ENCODE measurements around the gene ADAM19.

The ADAM19 gene

DNA sequence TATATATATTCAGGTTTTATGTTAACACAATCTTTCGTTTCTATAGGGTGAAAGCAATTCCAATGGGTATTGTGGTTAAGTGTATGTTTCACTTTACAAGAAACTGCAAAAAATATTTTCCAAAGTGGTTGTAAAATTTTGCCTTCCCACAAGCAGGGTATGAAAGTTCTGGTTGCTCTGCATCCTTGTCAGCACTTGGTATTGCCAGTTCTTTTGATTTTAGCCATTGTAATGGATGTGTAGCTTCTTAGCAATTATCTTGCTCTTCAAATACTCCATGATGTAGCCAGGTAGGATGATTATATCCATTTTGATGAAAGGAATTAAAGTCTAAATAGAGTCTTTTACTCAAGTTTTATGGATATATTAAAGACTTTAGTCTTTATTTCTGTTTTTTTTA is 9.1 kb upstream of the ADAM19 start:
- peaks cover 16% of the 10 kb centered on the region for H3K9me3 Mint-ChIP-seq
- no peak overlapping the region for H3K4me3 Mint-ChIP-seq
- H3K27me3 Mint-ChIP-seq (ENCODE audit: low read depth) = no peaks in the 10 kb centered on the region
- no peaks in the 10 kb centered on the region for H3K36me3 Mint-ChIP-seq (ENCODE audit: low read depth)
- peaks cover 33% of the 10 kb centered on the region for H3K4me1 Mint-ChIP-seq (ENCODE audit: low read depth)
- no peak overlapping the region for H3K27ac Mint-ChIP-seq
- no peak for DNase-seq (ENCODE audit: low spot score)

DNA sequence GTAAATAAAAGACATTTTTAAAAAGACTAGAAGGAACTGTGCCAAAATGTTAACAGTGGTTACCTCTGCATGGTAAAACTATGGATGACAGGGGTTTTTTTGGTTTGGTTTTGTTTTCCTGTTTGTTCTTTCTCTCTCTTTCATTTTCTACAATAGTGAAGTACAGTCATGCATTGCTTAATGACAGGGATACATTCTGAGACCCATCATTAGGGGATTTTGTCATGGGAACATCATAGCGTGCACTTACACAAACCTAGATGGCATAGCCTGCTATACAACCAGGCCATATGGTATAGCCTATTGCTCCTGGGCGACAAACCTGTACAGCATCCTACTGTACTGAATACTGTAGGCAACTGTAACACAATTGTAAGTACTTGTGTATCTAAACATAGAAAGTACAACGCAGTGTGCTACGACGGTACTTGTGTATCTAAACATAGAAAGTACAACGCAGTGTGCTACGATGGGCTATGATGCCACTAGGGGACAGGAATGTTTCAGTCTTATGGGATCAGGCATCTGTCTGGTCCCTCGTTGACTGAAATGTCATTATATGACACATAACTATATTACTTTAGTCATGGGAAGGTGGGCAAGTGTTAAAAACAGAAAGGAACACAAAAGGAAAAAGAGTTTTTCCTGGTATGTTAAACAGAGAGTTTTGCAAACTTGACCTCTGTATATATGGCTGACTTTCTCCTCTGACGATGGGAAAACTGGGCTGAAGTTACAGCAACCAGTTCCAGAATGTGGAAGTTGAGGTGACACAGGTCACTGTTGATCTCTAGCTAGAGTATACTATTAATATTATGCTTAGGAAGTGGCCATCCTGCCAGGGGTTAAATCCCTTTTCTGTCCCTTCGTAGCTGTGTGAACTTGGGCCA is 7.4 kb upstream of the ADAM19 start:
- Mint-ChIP-seq H3K27me3 (ENCODE audit: low read depth) (no peaks in the 10 kb centered on the region), H3K27ac (peak overlapping the region; percentile 71), H3K9me3 (peaks cover 15% of the 10 kb centered on the region), H3K4me1 (ENCODE audit: low read depth) (peaks cover 45% of the 10 kb centered on the region), H3K36me3 (ENCODE audit: low read depth) (no peaks in the 10 kb centered on the region), H3K4me3 (peak overlapping the region; percentile 41)
- no peak for DNase-seq (ENCODE audit: low spot score)

DNA sequence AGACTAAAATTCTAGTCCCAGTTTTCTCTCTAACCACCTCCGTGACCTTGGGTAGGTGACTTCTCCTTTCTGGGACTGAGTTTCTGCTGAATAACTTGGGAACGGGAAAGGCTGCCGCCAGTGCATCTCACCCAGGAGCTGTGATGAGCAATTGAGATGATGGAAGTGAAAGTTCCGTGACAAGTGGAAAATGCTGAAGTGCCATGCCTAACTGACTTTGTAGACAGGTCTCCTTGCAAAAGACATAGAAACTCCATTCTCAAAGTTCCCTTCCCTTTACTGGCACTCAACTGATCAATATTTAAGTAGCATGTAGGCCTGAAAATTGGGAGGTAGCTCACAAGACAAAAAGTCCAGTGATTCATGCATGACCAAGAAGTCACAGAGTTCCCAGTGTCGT is 6.3 kb upstream of the ADAM19 start:
- Mint-ChIP-seq H3K27me3 (ENCODE audit: low read depth) (no peaks in the 10 kb centered on the region), H3K27ac (peak overlapping the region; percentile 49), H3K36me3 (ENCODE audit: low read depth) (no peaks in the 10 kb centered on the region), H3K4me1 (ENCODE audit: low read depth) (peaks cover 50% of the 10 kb centered on the region), H3K9me3 (peaks cover 11% of the 10 kb centered on the region), H3K4me3 (no peak overlapping the region)
- DNase-seq (ENCODE audit: low spot score) = peak; percentile 37

DNA sequence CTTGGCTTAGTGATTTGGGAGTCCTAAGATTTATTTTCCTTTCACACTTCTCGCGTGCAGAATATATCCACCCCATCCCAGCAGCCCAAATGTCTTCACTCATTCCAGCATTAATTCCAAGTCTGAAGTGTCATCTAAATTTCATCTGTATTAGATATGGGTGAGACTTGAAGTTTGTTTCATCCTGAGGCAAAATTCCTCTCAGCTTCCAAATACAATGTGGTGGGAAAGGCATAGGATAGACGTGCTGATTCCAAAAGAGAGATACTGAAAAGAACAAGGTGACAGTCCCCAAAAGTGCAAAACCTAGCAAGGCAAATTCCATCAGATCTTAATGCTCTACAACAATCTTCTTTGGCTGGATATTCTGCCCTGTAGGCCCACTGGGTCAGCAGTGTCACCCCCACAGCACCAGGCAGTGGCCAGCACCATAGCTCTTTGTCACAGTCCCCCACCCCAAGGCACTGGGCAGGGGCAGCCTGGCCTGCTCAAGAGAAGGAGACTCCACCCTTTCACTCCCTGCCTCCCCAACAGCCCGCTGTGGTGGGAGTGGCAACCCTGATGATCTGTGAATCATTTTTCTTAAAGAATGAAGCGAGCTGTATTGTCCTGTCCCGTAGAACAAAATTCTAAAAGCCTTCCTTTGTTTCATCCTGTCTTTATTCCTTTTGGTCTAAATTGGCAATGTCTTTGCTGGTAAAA is 2.7 kb upstream of the ADAM19 start:
- no peak for DNase-seq (ENCODE audit: low spot score)
- Mint-ChIP-seq H3K27ac (peak overlapping the region; percentile 18), H3K4me1 (ENCODE audit: low read depth) (peaks cover 55% of the 10 kb centered on the region), H3K9me3 (no peaks in the 10 kb centered on the region), H3K27me3 (ENCODE audit: low read depth) (no peaks in the 10 kb centered on the region), H3K4me3 (no peak overlapping the region), H3K36me3 (ENCODE audit: low read depth) (peaks cover 19% of the 10 kb centered on the region)

DNA sequence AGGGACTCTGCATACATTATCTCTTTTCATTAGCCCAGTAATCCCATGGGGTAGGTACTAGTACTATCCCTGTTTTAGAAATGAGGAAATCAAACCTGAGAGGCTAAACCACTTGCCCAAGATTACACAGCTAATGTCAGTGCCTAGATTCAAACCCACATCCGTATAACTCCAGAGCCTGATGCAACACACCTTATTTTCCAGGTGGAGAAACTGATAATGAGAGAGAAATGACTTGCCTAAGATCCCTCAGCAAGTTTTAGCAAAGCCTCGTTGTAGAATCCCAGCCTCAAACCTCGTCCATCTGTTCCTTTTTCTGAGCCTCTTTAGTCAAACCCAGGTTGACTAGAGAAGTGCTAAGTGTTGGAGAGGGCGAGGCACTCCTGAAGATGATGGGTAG is 1.1 kb upstream of the ADAM19 start:
- Mint-ChIP-seq H3K9me3 (no peaks in the 10 kb centered on the region), H3K36me3 (ENCODE audit: low read depth) (peaks cover 32% of the 10 kb centered on the region), H3K4me3 (peak overlapping the region; percentile 81), H3K27ac (no peak overlapping the region), H3K4me1 (ENCODE audit: low read depth) (peaks cover 48% of the 10 kb centered on the region), H3K27me3 (ENCODE audit: low read depth) (no peaks in the 10 kb centered on the region)
- no peak for DNase-seq (ENCODE audit: low spot score)

DNA sequence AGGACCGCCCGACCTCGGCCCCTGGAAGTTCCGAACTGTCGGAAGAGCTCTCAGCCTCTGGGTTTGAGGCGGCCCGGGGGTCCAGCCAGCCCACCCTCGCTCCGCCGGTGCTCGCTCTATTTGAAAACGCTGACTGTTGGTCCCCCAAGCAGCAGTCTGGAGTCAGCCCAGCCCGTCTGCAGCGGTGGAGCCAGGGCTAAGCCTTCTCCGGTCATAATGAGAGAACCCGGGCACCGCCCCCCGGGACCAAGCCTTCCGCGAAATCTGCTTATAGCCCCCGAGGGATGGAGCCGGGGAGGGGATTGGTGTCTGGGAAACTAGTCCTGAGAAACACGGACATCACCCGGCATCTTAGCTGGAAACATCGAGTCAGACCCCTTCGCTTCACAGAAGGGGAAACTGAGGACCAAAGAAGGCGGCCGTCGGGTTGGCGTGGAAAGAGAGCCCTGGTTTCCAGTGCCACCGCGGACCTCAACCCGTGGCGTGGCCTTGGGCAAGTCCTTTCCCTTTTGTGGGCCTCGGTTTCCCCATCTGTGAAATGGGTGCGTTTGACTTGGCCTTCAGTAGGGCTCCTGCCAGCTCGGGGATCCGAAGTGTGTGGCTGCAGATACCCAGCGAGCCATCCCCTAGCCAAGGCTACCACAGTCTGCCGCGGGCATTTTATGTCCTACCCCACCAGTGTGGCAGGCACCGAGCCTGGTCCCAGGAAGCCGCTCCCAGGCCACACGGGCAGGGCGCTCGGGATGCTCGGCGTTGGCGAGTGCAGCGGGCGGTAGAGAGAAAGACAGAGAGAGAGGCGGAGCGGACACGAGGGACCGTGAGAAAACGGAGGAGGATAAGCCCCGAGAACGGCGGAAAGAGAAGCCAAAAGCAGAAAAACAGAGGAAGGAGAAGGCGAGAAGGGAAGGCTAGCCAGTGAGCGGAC is 857 bp downstream of the ADAM19 start:
- Mint-ChIP-seq H3K9me3 (no peaks in the 10 kb centered on the region), H3K27me3 (ENCODE audit: low read depth) (no peaks in the 10 kb centered on the region), H3K4me3 (peak overlapping the region; percentile 99), H3K4me1 (ENCODE audit: low read depth) (peaks cover 56% of the 10 kb centered on the region), H3K27ac (peak overlapping the region; percentile 95), H3K36me3 (ENCODE audit: low read depth) (peaks cover 50% of the 10 kb centered on the region)
- peak; percentile 35 for DNase-seq (ENCODE audit: low spot score)

DNA sequence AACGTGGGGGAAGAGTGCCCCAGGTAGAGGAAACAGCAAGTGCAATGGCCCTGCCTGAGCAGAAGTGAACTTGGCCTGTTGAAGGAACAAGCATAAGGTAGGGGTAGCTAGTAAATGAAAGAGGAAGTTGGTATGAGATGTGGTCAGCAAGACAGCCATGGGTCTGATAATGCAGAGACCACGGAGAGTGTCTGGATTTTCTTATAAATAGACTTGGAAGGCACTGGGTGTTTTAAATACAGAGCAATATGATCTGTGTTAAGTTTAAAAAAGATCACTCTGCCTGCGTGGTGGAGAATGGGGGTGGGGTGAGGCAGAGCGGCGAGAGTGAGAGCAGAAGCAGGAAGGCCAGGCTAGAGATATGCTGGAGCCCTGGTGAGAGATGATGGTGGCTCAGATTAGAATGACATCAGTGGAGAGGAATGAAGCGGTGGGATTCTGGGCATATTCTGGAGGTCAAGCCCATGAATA is 4.2 kb downstream of the ADAM19 start:
- peak; percentile 34 for DNase-seq (ENCODE audit: low spot score)
- Mint-ChIP-seq H3K4me3 (peak overlapping the region; percentile 99), H3K27ac (peak overlapping the region; percentile 79), H3K9me3 (no peaks in the 10 kb centered on the region), H3K4me1 (ENCODE audit: low read depth) (peaks cover 50% of the 10 kb centered on the region), H3K36me3 (ENCODE audit: low read depth) (peaks cover 82% of the 10 kb centered on the region), H3K27me3 (ENCODE audit: low read depth) (no peaks in the 10 kb centered on the region)

DNA sequence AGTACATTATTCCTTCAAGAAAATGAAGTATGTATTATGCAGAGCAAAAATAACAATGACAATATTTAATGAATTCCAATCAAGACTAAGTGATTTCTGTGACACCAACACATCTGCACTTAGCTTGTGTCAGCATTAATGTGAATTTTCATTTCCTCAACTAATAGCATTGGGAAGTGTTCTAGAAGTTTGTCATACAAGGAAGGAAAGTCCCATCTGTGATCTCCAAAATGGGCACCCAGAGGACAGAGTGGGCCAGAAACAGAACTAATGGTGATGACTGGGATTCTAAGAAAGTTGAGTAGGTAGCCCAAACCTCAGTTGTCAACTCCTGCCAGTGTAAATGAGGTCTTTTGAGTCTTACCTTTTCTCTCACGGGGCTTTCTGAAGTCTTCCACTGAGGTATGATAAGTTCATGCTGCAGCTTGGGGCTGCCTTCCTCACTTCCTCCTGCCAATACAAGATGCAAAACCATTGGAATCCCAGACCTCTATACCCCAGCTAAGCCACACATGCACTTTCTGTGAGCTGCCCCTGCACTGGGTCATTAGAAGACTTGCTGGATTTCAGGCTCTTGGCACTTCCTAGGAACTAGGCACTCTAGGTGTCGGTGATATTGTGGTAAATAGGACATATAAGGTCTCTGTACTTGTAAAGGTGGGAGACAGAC is 4.9 kb downstream of the ADAM19 start:
- peaks cover 82% of the 10 kb centered on the region for H3K36me3 Mint-ChIP-seq (ENCODE audit: low read depth)
- no peak for DNase-seq (ENCODE audit: low spot score)
- peaks cover 47% of the 10 kb centered on the region for H3K4me1 Mint-ChIP-seq (ENCODE audit: low read depth)
- no peaks in the 10 kb centered on the region for H3K9me3 Mint-ChIP-seq
- H3K4me3 Mint-ChIP-seq = peak overlapping the region; percentile 99
- peak overlapping the region; percentile 79 for H3K27ac Mint-ChIP-seq
- H3K27me3 Mint-ChIP-seq (ENCODE audit: low read depth) = no peaks in the 10 kb centered on the region

DNA sequence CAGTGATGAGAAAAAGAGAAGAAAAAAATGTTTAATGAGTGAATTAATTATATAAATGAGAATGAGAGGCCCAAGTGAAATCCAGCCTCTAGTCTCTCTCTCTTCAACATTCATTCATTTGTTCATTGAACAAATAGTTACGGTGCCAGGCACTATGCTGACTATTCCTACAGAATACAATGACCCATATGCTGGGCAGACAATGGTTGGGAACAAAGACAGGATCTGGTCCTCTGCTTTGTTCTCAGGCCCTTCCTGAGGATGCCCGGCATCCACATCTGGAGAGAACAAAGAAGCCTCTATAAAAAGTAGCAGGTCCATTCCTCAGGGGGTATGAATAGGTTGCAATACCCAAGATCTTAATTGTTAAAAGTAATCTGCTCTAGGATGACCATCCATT is 6.9 kb downstream of the ADAM19 start:
- H3K27me3 Mint-ChIP-seq (ENCODE audit: low read depth) = no peaks in the 10 kb centered on the region
- H3K36me3 Mint-ChIP-seq (ENCODE audit: low read depth) = peaks cover 86% of the 10 kb centered on the region
- DNase-seq (ENCODE audit: low spot score) = no peak
- peak overlapping the region; percentile 68 for H3K4me3 Mint-ChIP-seq
- H3K9me3 Mint-ChIP-seq = no peaks in the 10 kb centered on the region
- H3K27ac Mint-ChIP-seq = peak overlapping the region; percentile 17
- H3K4me1 Mint-ChIP-seq (ENCODE audit: low read depth) = peaks cover 58% of the 10 kb centered on the region

DNA sequence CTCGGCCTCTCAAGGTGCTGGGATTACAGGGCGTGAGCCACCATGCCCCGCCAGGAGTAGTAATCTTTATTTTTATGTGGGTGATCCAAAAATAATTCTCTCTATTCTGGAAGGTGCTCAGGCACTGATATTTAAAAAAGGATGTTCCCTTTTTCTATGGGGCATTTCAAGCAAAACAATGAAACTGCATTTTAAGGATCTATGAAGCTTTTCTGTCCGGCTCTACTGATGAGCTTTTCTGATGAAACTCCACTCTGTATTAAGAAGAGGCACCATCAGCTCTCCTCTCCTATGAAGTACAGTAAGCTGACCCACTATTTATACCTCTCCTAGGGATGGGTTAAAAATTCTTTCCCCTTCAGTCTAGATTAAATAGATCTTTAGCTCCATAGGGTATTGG is 7.4 kb downstream of the ADAM19 start:
- peaks cover 86% of the 10 kb centered on the region for H3K36me3 Mint-ChIP-seq (ENCODE audit: low read depth)
- peaks cover 62% of the 10 kb centered on the region for H3K4me1 Mint-ChIP-seq (ENCODE audit: low read depth)
- no peak overlapping the region for H3K27ac Mint-ChIP-seq

DNA sequence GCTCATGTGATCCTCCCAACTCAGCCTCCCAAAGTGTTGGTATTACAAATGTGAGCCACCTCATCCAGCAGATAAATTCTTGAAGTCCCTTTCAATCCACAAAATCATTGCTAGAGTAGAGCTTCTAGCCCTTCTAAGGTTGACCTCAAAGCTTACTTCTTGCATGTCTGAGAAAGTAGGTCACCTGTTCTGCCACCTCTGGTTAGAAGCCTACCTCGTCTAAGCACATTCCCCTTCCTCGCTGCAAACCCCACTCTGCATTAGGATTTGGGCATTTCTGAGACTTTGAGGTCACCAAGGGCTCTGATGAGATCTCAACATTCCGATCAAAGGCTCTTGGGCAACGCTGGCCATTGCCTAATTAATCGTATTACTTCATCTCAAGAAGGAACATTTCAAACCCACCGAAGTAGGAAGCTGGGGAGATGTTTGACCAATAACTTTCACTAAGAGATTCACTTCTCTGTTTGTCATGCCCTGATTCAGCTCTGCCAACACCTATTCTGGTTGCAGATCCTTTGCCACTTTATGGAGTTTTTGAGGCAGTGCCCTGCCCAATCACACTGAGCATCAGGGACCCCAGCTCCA is 8.6 kb downstream of the ADAM19 start:
- Mint-ChIP-seq H3K27me3 (ENCODE audit: low read depth) (no peaks in the 10 kb centered on the region), H3K36me3 (ENCODE audit: low read depth) (peaks cover 88% of the 10 kb centered on the region), H3K27ac (no peak overlapping the region), H3K9me3 (no peaks in the 10 kb centered on the region), H3K4me3 (peak overlapping the region; percentile 51), H3K4me1 (ENCODE audit: low read depth) (peaks cover 68% of the 10 kb centered on the region)
- no peak for DNase-seq (ENCODE audit: low spot score)

More for the DNA sequence above, 7.4 kb downstream of the ADAM19 start:
- Mint-ChIP-seq H3K4me3 (peak overlapping the region; percentile 8), H3K27me3 (ENCODE audit: low read depth) (no peaks in the 10 kb centered on the region), H3K9me3 (no peaks in the 10 kb centered on the region)
- DNase-seq (ENCODE audit: low spot score) = no peak

DNA sequence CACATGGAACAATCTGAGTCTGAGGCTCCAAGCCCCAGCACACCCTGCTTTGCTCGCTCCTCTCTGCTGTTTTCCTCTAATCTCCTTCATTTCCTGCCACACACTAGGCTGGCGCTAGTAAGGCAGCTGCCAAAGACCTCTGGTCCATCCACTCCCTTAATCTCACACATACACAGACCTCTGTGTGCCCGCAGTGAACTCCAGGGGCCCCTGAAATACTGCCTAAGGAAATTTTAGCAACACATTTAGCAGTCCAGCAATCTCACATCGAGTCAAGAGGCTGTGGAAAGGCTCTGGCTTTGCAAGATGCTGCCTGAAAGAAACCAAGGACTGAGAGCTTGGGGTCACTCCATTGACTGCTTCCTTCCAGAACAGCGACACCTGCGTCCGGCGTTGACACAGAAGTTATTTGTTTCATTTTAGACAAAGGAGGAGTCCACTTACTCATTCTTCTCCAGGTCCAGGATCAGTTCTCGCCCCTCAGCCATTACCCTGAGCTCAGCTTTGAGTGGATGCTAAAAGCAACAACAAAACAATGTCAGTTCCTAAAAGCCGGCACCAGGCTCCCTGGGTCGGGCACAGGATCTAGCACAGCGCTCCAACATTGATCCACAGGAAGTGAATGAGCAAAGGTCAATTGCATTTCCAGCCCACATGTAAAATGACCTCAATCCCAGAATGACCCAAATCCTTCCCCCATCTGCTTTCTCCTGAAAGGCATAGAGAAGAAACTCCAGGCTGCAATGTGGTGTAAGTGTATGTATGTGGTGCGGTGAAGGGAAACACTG is 11.5 kb downstream of the ADAM19 start:
- Mint-ChIP-seq H3K9me3 (no peaks in the 10 kb centered on the region), H3K27me3 (ENCODE audit: low read depth) (no peaks in the 10 kb centered on the region), H3K4me3 (peak overlapping the region; percentile 21), H3K36me3 (ENCODE audit: low read depth) (peaks cover 88% of the 10 kb centered on the region), H3K4me1 (ENCODE audit: low read depth) (peaks cover 62% of the 10 kb centered on the region), H3K27ac (no peak overlapping the region)
- no peak for DNase-seq (ENCODE audit: low spot score)
